HEK293 (cell line): Measurements from ENCODE around the gene IL17B.
A peak's percentile ranks its signal among the peaks of the same experiment; 100 is the strongest.

ENCODE experiments used
- GLI4 ChIP-seq: fragments of 450-650 bp; formaldehyde crosslinking; IDR thresholded peaks from 2 replicates; pipeline ENCODE4 v1.5.1; 2016; ENCODE audit warnings: missing biosample characterization, missing genetic modification characterization
- HIC1 ChIP-seq: fragments of 450-650 bp; formaldehyde crosslinking; IDR thresholded peaks from 2 replicates; pipeline ENCODE4 v1.5.1; 2016; ENCODE audit warnings: missing biosample characterization, missing genetic modification characterization
- IKZF3 ChIP-seq: fragments of 450-650 bp; IDR thresholded peaks from 2 replicates; pipeline ENCODE4 v1.5.0; 2018; ENCODE audit warnings: missing biosample characterization, mild to moderate bottlenecking, missing genetic modification characterization, moderate library complexity
- SALL2 ChIP-seq: fragments of 450-650 bp; formaldehyde crosslinking; IDR thresholded peaks from 2 replicates; pipeline ENCODE4 v1.5.0; 2017; ENCODE audit warnings: missing biosample characterization, mild to moderate bottlenecking, missing genetic modification characterization, borderline replicate concordance
- YY2 ChIP-seq: fragments of 450-650 bp; formaldehyde crosslinking; IDR thresholded peaks from 2 replicates; pipeline ENCODE4 v1.5.1; 2016; ENCODE audit warnings: missing biosample characterization, missing genetic modification characterization
- ZBTB48 ChIP-seq: fragments of 450-650 bp; formaldehyde crosslinking; IDR thresholded peaks from 2 replicates; pipeline ENCODE4 v1.5.1; 2016; ENCODE audit warnings: missing biosample characterization, missing genetic modification characterization
- ZBTB49 ChIP-seq: fragments of 450-650 bp; formaldehyde crosslinking; IDR thresholded peaks from 2 replicates; pipeline ENCODE4 v1.5.1; 2016; ENCODE audit warnings: missing biosample characterization, missing genetic modification characterization, low read depth
- ZFHX2 ChIP-seq: fragments of 450-650 bp; formaldehyde crosslinking; conservative IDR thresholded peaks from 2 replicates; pipeline ENCODE4 v1.5.1; 2016; ENCODE audit warnings: missing biosample characterization, missing genetic modification characterization
- ZNF155 ChIP-seq: fragments of 450-650 bp; formaldehyde crosslinking; IDR thresholded peaks from 2 replicates; pipeline ENCODE4 v1.5.1; 2016; ENCODE audit warnings: missing biosample characterization, missing genetic modification characterization
- ZNF169 ChIP-seq: fragments of 450-650 bp; formaldehyde crosslinking; IDR thresholded peaks from 2 replicates; pipeline ENCODE4 v1.5.1; 2016; ENCODE audit warnings: missing biosample characterization, missing genetic modification characterization
- ZNF26 ChIP-seq: fragments of 450-650 bp; formaldehyde crosslinking; IDR thresholded peaks from 2 replicates; pipeline ENCODE4 v1.5.1; 2016; ENCODE audit warnings: missing biosample characterization, missing genetic modification characterization
- ZNF350 ChIP-seq: fragments of 450-650 bp; formaldehyde crosslinking; IDR thresholded peaks from 2 replicates; pipeline ENCODE4 v1.5.0; 2017; ENCODE audit warnings: missing biosample characterization, mild to moderate bottlenecking, missing genetic modification characterization
- ZNF398 ChIP-seq: fragments of 450-650 bp; formaldehyde crosslinking; IDR thresholded peaks from 2 replicates; pipeline ENCODE4 v1.5.1; 2017; ENCODE audit warnings: missing biosample characterization, missing genetic modification characterization
- ZNF426 ChIP-seq: fragments of 450-650 bp; formaldehyde crosslinking; IDR thresholded peaks from 2 replicates; pipeline ENCODE4 v1.5.1; 2017; ENCODE audit warnings: missing biosample characterization, missing genetic modification characterization, mild to moderate bottlenecking, inconsistent platforms, moderate library complexity
- ZNF488 ChIP-seq: fragments of 450-650 bp; formaldehyde crosslinking; IDR thresholded peaks from 2 replicates; pipeline ENCODE4 v1.5.1; 2016; ENCODE audit warnings: missing biosample characterization, missing genetic modification characterization
- ZNF510 ChIP-seq: fragments of 450-650 bp; formaldehyde crosslinking; IDR thresholded peaks from 2 replicates; pipeline ENCODE4 v1.5.1; 2018; ENCODE audit warnings: mild to moderate bottlenecking, missing genetic modification characterization, missing biosample characterization; ENCODE audit not compliant: insufficient replicate concordance
- ZNF600 ChIP-seq: fragments of 450-650 bp; formaldehyde crosslinking; IDR thresholded peaks from 2 replicates; pipeline ENCODE4 v1.5.1; 2016; ENCODE audit warnings: missing biosample characterization, missing genetic modification characterization
- ZNF621 ChIP-seq: fragments of 450-650 bp; formaldehyde crosslinking; IDR thresholded peaks from 2 replicates; pipeline ENCODE4 v1.5.1; 2017; ENCODE audit warnings: missing biosample characterization, missing genetic modification characterization
- ZNF658 ChIP-seq: fragments of 450-650 bp; formaldehyde crosslinking; IDR thresholded peaks from 2 replicates; pipeline ENCODE4; 2016; ENCODE audit warnings: missing biosample characterization, missing genetic modification characterization
- ZNF791 ChIP-seq: fragments of 450-650 bp; formaldehyde crosslinking; IDR thresholded peaks from 2 replicates; pipeline ENCODE4 v1.5.1; 2016; ENCODE audit warnings: missing biosample characterization, missing genetic modification characterization
- ZSCAN4 ChIP-seq: fragments of 450-650 bp; formaldehyde crosslinking; IDR thresholded peaks from 2 replicates; pipeline ENCODE4 v1.5.1; 2017; ENCODE audit warnings: missing biosample characterization, missing genetic modification characterization

The IL17B gene

GRCh38 chr5:149392718-149393117, 13.6 kb upstream of the IL17B start (continued):
- TF ChIP-seq ZSCAN4: peak; percentile 99
- TF ChIP-seq ZNF488 (tag by site-specific recombination): no peak
- TF ChIP-seq ZNF26 (tag by site-specific recombination): peak; percentile 12; the same call in 1 of the 2 replicates
- 0 out of 2 replicates have a peak, but pooled peaks have one; percentile 61 for TF ChIP-seq ZNF155 (tag by site-specific recombination)
- TF ChIP-seq ZNF169: peak; percentile 82
- TF ChIP-seq ZBTB48 (tag by site-specific recombination): no peak
- TF ChIP-seq GLI4 (tag by site-specific recombination): 0 out of 2 replicates have a peak, but pooled peaks have one; percentile 35
- no peak for TF ChIP-seq ZBTB49
- no peak for TF ChIP-seq ZNF791
- no peak for TF ChIP-seq YY2 (tag by site-specific recombination)
- peak; percentile 90 for TF ChIP-seq SALL2 (tag by site-specific recombination)
- no peak for TF ChIP-seq ZNF510 (tag by site-specific recombination)
- no peak for TF ChIP-seq ZNF350 (tag by site-specific recombination)
- TF ChIP-seq ZNF621 (tag by site-specific recombination): peak; percentile 85
- peak; percentile 49; the same call in 1 of the 2 replicates for TF ChIP-seq ZNF398
- TF ChIP-seq ZFHX2 (tag by site-specific recombination): peak; percentile 51
- no peak for TF ChIP-seq ZNF600 (tag by site-specific recombination)
- TF ChIP-seq ZNF426 (tag by site-specific recombination): no peak
- TF ChIP-seq HIC1 (tag by site-specific recombination): peak; percentile 50; the same call in 1 of the 2 replicates
- no peak for TF ChIP-seq IKZF3 (tag by site-specific recombination)
- no peak for TF ChIP-seq ZNF658
